Mammary epithelial cell (primary cell): ENCODE data around the gene MACROH2A1.

Experiments
- EZH2 ChIP-seq: IDR thresholded peaks from 2 replicates; pipeline ENCODE4 v1.6.1; 2012; ENCODE audit warnings: low read length, inconsistent platforms, borderline replicate concordance
- TF ChIP-seq, protein P1 (sequence below), 2 donors: IDR thresholded peaks in 1 of 2; conservative IDR thresholded peaks in 1 of 2; 2 replicates each; pipeline ENCODE4 v1.5.1; 2011 to 2012; ENCODE audit warnings: inconsistent platforms in 2 of 2, low read length in 2 of 2, mild to moderate bottlenecking in 2 of 2, control low read depth in 1 of 2, low read depth in 1 of 2; ENCODE audit not compliant: insufficient read depth in 1 of 2; ENCODE audit errors: extremely low read depth in 1 of 2

DNA sequence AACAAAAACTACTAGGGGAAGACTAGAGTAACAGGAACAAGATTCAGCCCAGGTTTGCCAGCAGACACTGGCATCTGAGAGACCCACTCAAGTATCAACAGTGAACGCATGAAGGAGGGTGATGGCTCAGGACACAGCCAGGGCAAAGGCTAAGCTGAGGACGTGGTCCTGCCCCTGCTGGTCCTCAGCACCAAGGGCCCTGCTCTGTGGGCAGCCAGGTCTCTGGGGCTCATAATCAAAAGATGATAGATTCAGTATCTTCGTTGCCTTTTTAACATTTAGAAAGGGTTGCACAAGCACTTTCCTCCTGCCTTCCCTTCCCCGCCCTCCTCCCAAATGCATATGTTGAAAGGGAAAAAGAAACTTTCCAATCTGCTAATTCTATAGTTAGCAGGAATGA, 31.5 kb downstream of the MACROH2A1 start:
- TF ChIP-seq, protein P1, sequence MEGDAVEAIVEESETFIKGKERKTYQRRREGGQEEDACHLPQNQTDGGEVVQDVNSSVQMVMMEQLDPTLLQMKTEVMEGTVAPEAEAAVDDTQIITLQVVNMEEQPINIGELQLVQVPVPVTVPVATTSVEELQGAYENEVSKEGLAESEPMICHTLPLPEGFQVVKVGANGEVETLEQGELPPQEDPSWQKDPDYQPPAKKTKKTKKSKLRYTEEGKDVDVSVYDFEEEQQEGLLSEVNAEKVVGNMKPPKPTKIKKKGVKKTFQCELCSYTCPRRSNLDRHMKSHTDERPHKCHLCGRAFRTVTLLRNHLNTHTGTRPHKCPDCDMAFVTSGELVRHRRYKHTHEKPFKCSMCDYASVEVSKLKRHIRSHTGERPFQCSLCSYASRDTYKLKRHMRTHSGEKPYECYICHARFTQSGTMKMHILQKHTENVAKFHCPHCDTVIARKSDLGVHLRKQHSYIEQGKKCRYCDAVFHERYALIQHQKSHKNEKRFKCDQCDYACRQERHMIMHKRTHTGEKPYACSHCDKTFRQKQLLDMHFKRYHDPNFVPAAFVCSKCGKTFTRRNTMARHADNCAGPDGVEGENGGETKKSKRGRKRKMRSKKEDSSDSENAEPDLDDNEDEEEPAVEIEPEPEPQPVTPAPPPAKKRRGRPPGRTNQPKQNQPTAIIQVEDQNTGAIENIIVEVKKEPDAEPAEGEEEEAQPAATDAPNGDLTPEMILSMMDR (conservative IDR thresholded peaks at IDR 0.05 in 1 of 2, IDR thresholded peaks at IDR 0.05 in 1 of 2; ENCODE audit: extremely low read depth in 1 of 2, insufficient read depth in 1 of 2, low read depth in 1 of 2, low read length in 2 of 2): no peak
- TF ChIP-seq EZH2: no peak
